GM18951 (cell line): Measurements from ENCODE around the gene STIM2.

Experiments
- POLR2A ChIP-seq: IDR thresholded peaks from 4 replicates; pipeline ENCODE4 v1.6.1; 2011; ENCODE audit warnings: mild to moderate bottlenecking; ENCODE audit not compliant: insufficient read length, insufficient read depth; ENCODE audit errors: extremely low read depth
- in situ Hi-C: fragments of 300-500 bp; cut with MboI; formaldehyde crosslinking; loops from one replicate; pipeline ENCODE4 v1.12.0; 2022; ENCODE audit warnings: low sequenced_read_pairs, mixed read lengths, inconsistent platforms; ENCODE audit not compliant: unreplicated experiment

STIM2 gene

DNA sequence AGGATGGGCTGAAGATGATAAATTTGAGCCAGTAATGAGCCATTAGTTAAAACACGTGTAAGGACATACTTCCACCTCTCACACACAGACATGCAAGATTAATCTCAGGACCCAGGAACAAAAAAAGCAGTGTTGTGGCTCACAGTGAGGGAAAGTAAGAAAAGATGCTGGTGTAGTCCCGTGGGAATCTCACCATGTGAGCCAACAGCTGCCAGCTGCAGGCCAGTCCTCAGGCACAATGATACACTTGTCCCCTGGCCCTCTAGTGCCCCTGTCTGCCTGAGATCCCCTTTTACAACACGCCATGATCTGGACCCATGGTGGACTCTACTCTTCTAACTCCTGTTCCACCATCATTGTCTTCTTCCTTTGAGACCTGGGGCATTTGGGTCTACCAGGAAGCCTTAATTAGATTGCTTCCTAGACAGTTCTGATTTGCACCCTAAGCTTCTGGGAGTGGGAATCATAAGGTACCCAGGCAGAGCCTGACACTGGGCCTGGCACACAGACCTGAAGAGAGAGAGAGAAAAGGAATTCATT lies 194.7 kb downstream of the STIM2 start:
- TF ChIP-seq POLR2A, result no peak
- in situ Hi-C loops, result loop anchor here (25.0 kb wide), 1 partner anchor 257 kb away; no protein-coding TSS in a partner anchor

DNA sequence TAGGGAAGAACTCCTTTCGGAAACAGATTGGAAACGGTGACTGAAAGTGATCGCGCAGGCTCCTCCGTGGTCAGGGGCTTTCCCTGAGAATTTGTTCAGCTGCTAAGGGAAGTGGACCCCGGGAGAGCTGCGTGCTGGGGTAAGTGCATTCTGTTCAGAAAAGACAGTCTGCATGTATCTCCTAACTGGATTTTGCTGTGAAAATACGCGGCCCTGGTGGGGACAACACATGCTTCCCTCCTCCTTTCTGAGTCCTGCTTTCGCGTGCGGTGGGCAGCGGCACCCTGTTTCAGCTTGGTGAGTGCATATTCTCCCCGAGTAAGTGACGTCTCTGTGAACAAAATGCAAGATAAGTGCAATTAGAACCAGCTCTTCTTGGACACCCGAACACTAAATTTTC lies 195.6 kb downstream of the STIM2 start:
- in situ Hi-C loops, result loop anchor here (25.0 kb wide), 1 partner anchor 256 kb away; no protein-coding TSS in a partner anchor
- no peak for TF ChIP-seq POLR2A

DNA sequence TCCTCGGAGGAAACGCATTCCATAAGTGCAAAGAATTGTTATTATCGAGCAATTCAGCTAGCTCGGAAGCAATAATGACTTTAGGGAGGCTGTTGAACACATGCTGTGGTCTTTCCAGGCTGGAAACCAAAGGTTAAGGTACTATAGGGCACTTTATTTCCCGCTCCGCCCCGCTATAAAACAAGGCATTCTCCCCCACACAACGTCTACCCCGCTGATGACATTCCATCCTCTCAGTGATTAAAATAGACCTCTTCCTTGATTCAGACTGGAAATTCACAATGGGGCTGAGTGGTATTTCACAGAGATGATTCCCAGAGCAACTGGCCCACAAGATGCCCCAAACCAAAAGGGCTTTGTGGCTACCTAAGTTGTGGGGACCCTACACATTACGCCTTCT lies 196.4 kb downstream of the STIM2 start:
- no peak for TF ChIP-seq POLR2A
- in situ Hi-C loops, result loop anchor here (25.0 kb wide), 1 partner anchor 255 kb away; no protein-coding TSS in a partner anchor

DNA sequence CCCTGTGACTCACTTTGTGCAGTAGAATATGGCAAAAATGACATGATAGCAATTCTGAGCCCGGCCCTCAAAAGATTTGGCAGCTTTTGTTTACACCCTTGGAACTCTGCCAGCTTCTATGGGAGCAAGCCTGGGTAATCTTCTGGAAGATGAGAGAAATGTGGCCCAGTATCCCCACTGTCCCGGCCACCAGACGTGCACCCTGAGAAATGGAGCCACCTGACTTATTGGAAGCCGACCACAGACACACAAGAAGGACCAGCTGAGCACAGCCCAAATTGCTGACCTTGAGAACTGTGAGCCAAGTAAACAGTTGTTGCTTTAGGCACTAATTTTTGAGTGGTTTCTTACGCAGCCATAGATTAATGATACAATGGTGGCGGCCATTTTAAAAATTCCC lies 197.0 kb downstream of the STIM2 start:
- TF ChIP-seq POLR2A, result no peak
- in situ Hi-C loops, result loop anchor here (25.0 kb wide), 1 partner anchor 255 kb away; no protein-coding TSS in a partner anchor

DNA sequence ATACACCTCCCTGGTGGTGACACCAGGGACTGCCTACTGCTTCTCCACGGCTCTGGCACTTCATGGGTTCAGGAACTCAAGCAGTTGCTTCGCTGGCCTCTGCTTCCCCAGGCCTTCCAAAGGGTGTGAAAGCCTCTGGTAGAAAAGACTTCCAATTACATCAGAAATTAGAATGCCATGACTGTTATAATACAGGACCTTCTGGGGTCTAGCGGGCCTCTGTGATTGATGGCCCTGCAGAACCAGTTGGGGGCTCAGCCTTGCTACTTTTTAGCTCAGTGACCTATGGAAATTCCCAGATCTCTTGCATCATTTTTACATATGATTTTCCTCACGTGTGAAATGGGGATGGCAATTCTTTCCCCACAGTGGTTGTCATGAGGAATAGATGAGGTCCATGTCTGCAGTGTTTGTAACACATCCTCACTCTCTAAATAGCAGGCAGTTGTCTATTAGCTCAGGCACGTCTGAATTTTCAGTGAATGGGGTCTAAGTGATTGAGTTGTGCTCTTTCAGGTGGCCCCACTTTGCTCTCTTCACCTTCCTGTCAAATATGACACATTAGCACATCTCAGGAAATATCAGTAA lies 198.3 kb downstream of the STIM2 start:
- TF ChIP-seq POLR2A, result no peak
- in situ Hi-C loops, result loop anchor here (25.0 kb wide), 1 partner anchor 253 kb away; no protein-coding TSS in a partner anchor

DNA sequence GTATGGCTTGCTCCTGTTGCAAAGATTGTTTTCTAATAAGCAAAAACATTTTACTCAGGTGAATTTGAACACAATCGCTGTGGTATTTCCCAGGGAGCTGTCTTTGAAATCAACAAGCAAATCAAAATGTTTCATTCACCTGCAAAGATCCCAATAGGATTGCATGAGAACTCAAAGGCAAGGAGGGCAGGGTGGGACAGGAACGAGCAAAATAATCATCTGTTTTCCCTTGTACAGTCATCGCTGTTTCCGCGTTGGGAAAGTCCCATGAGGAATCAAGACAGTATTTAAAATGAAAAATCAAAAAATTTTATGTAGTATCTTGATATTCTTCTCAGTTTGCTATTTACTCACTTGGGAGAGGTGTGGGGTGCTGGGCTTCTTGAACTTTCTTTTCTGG lies 198.8 kb downstream of the STIM2 start:
- in situ Hi-C loops, result loop anchor here (25.0 kb wide), 1 partner anchor 253 kb away; no protein-coding TSS in a partner anchor
- no peak for TF ChIP-seq POLR2A

DNA sequence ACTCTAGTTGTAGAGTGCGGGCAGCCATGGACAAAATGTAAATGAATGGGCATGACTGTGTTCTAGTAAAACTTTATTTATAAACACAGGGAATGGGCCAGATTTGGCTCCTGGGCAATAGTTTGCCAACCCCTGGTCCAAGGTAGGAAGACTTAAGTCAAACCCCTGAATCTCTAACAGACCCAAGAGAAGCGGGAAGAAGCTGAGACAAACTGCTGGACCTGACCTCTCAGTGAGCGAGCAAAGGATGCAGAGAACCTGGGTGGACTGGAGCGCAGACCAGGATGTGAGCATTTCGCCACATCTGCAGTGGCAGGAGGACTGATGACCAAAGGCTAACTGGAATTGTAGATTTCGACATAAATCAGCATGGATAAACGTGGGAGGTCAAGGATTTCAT lies 201.6 kb downstream of the STIM2 start:
- in situ Hi-C loops, result loop anchor here (25.0 kb wide), 1 partner anchor 250 kb away; no protein-coding TSS in a partner anchor
- TF ChIP-seq POLR2A, result no peak

DNA sequence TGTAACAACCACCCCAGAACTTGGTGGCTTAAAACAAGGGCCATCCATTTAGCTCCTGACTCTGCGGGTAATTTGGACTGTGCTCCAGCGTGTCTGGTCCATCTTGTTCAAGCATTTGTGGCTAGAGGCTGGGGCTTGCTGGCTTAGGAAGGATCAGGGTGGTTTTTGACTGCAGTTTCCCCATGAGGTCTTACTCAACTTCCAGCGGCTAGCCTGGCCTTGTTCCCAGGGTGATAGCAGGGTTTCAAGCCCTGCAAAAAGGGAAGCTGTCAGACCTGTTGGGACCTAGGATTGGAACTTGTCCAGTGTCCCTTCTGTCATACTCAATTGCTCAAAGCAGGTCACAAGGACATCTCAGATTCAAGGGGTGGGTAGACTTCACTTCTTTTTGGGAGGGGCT lies 205.9 kb downstream of the STIM2 start:
- in situ Hi-C loops, result loop anchor here (25.0 kb wide), 1 partner anchor 246 kb away; no protein-coding TSS in a partner anchor
- TF ChIP-seq POLR2A, result no peak

DNA sequence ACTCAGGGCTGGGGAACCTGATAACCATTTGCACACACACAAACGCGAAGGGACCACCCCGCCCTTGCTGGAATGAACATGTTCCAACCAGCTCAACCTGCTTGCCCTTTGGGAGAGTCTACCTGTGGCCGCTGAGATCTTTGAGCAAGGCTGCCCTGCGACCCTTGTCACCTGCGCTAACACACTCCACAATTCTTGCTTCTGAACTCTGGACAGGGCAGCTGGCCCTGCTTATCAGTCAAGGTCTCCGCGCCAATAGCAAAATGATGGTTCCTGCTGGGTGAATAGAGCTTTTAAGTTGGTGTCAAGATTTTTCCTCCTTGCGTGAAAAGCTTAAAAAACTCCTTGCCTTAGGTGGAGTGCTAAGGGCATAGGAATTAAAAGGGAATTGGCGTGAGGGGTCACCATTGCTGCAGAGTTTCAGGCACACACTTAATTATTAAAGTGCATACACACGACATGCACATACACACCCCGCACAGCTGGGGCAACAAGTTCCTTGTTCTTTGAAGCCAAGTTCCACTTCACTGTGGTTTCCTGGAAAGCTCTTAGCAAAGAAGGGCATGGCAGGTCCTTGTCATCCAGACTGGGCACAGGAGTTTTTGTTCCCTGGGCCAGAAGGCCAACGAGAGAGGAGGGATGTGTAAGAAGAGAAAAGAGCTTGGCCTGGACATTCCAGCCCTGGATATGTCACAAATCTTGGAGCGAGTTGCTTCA lies 207.7 kb downstream of the STIM2 start:
- in situ Hi-C loops, result loop anchor here (25.0 kb wide), 1 partner anchor 244 kb away; no protein-coding TSS in a partner anchor
- no peak for TF ChIP-seq POLR2A
